CD4-positive, alpha-beta T cell treated with Interleukin-4 for 4 hours (primary cell): Measurements from ENCODE around the gene NREP.
A peak's percentile ranks its signal among the peaks of the same experiment; 100 is the strongest.
"Not testable (repeated sequence)": the region's sequence is repeated elsewhere in the genome, so short reads cannot be mapped to it uniquely, and the experiment has no call there.

Experiments used
- DNase-seq: peaks from one replicate; pipeline ENCODE4 v3.0.0-alpha.2; 2020

Gene NREP

DNA sequence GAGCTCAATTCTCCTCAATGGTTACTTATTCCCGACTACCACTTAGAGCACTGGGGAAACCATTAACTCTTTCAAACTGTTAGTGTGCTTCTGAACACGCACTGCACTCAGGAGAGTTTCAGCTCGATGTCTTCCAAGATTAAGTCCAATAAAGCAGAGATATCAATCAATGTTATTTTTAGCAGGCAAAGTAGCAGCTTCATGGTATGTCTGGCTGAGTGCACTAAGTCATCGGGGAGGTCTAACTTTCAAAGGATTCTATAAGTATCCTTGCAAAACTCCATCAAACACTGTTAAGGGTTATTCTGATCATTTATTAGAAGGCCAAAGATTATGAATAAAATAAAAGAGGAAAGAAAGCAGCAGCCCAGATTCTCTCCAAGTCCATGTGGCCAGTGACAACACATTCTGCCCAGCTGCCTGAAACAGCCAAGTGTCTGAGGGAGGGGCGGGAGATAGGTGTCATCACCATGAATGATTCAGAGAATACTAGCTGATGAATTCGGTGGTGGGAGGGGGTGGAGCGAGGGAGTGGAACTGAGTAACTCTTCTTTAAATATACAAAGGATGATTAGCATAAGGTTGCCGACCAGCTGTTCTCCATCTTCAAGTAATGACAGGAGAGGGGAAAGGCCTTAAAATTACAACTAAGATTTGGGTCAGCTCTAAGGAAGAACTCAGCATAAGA, 21.3 kb downstream of the NREP start:
- DNase-seq, result no peak

DNA sequence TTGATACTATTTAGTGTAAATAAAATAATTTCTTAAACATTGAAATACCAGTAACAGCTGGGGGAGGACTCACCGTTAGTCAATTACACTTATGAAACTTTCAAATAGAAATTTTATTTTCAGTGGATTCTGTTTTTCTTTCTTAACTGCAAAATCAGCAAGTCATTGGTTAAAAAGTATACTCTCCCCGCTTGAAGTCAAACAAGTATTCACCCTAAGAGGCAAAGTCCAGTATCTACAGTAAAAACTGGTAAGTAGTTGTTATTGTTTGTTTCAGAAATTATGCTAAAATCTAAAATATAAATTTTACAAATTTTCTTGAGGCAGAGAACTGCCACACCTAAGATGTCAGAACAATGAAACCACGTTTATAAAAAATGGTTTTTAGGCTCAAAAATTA, 22.4 kb downstream of the NREP start:
- DNase-seq, result no peak

DNA sequence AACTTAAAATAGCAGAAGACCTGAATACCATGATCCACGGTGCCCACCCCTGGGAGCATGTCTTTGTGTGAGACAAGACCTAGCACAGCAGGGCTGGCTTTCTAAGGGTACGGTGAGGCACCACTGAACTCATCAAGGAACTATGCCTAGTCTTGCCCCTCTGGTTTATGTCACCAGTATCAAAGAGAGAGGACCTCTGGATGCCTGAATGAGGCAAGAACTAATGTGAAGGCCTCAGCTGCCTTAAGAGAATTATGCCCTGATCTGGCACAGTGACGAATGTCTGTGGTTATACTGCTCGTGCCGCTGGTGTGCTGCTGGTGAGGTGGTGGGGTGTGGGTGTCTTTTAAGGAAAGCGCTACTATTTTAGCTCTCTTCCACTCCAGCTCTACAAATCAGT, 23.0 kb downstream of the NREP start:
- no peak for DNase-seq

DNA sequence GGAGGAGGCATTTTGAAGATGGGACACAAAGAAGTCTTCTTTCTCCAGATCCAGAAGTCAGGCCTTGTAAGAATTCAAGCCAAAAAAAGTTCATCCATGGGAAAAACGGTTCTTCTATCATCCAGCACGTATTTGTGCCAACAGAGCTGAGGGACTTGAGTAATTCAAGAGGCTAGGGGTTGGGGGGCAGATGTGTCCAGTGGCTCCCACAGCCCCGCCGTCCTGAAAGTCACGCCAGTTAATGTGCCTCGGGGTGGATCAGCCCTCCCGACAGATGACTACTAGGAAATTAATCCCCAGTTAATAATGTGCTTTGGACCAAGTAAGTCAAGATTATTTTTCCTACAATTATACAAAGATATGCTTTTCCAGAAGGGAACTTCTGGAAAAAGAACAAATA, 23.4 kb downstream of the NREP start:
- no peak for DNase-seq

DNA sequence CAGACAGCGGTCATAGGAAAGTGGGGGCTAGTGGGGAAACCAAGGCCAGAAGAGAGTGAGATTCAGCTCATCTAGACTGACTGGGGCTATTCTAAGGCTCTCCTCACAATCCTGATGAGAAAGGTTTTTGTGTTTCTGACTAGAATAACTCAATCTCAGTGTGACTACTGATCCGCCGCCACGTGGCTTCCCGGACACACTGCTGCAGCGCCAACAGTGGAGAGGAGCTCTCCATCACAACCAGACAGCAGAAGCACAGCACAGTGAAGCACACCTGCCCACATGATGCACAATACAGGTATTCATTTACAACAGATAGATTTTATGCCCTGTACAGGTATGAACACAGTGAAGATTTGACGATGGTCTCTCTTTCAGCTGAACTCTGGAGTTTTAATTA, 25.4 kb downstream of the NREP start:
- no peak for DNase-seq

DNA sequence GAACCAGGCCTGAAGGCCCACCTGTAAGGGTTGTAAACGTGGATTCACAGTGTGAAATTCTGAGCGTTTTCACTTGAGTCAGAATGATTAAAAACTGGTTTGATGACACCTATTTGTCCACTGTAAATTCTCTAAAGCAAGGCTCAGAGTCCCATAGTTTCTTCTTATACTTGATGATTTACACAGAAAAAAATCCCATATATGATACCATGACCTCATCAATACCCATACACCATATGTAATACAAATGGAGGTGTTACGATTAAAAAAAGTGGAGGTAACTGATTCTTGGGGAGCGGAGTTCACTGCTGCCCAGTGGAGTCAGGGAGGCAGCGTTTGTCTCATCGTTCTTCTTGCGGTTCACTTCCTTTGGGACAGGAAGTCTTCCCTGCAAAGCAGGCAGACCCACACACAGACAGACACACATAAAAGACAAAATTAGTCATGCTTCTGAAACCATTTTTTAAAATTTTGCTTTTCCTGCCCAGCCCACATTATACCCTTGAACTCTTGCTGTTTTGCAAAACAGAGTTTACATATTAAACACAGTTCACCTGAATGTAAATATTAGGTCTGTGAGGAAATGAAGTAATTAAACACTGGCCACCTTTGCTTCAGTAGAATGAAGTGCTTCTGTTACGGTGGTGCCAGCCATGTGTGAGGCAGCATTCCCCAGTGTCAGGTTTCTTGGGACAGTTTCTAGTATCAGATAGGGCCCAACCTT, 26.2 kb downstream of the NREP start:
- no peak for DNase-seq

DNA sequence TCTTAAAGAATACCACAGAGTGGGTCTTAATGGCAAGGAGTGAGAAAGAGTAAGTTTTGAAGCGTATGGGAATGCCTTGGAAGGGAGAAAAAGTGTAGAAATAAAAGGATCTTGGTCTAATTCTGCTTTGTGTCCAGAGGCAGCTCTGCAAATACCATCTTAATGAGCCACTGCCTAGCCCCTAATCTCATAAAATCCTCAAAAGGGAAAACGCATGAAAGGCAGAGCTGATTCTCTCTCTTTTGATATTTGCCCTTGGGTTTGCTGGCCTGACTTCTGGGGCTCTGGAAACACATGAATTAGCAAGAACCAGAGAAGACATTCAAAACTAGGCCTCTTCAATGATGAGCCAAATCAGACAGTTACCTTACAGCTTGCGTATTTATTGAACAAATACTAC, 28.1 kb downstream of the NREP start:
- DNase-seq, result no peak

DNA sequence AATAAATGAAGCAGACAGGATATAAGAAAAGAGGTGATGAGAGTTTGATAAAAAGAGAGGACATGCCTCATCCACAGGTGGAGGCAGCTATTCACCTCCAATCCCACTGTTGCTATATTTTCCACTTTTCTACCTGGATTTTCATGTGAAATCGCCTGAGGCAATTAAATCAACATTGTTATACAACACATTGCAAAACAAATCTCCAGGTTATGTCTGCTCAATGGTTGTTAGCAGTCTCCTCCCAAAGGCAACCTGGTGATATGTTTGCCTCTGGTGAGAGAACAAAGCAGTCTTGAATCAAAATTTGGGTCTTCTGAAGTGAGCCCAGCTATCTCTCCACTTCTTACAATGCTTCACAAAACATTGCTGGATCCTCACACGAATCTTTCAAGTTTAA, 30.0 kb downstream of the NREP start:
- no peak for DNase-seq

DNA sequence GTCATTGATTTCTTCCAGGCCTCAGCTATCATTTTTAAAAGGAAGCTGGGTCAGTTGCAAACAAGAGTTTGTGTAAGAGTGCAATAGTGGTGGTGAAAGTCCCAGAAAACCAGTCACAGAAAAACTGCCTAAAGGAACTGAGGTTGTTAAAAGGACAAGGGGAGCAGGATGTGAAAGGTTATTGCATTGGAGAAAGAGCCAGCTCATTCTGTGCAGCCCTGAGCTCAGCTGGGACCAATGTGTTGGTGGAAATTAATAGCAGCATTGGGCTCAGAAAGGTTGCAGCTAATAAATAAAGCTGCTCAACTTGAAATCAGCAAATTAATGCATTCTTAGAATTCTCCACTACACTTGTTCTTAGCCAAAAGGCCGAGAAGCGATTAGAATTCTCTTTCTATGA, 34.9 kb downstream of the NREP start:
- DNase-seq, result no peak

DNA sequence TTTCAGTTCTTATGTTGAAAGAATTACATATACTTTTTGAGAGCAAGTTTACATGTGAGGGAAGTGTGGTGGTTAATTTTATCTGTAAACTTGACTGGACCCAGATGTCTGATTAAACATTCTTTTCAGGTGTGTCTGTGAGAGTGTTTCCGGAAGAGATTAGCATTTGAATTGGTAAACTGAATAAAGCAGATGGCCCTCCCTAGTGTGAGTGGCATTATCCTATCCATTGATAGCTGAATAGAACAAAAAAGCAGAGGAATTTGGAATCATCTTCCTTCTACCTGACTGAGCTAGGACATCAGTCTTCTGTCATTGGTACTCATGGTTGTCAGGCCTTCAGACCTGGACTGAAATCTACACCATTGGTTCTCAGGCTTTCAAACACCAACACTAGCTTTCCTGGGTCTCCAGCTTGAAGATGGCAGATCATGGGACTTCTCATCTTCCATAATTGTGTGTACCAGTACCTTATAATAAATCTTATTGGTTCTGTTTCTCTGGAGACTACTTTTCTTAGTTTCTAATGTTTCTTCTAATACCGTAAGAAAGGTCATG, 36.6 kb downstream of the NREP start:
- DNase-seq, result no peak

DNA sequence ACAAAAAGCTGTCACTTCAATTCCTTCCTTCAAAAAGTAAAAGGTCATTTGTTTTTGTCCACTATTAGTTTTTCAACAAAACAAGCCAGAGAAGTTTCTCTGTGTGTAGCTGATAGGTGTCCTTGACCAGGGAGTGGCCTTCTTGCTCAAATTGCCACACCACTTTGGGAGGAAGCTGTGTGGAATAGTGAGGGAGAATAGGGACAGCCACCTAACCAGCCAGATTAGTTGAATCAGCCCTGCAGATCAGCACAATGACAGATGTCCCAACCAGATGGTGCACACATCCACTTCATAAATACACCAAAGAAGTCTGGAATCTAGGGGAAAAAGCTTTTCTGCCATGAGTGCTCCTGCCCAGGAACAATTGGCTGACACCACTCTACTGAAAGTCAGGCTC, 37.2 kb downstream of the NREP start:
- DNase-seq, result no peak

DNA sequence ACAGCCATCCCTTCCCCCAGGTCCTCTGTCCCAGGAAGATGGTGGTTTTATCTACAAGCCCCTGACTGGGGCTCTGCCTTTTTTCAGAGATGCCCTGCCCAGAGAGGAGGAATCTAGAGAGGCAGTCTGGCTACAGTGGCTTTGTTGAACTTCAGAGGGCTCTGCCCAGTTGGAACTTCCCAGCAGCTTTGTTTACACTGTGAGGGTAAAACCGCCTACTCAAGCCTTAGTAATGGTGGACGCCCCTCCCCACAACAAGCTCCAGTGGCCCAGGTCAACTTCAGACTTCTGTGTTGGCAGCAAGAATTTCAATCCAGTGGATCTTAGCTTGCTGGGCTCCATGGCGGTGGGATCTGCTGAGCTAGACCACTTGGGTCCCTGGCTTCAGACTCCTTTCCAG, 40.2 kb downstream of the NREP start:
- not testable (repeated sequence) for DNase-seq

DNA sequence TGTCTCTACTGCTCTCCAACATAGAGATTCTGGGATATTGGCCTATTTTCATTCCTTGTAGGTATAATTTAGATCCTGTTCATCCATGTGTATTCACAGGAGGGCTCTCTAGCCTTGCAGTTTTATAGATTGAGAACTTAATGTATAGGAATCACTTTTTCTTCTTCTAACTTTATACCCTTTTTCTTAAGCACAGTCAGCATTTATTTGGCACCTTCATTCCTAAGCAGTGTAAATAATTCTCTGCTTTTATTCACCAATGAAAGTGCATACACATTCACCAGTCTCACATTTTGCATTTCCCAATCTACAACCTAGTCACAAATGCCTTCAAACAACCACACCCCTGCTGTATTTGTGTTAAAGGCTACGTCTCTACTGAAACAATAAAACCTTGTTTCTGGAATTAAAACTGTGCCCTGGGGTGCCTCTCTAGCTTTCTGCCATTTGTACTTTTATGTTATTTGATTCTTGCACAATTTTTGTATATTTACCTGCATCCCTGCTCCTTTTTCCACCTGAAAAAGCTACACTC, 49.3 kb downstream of the NREP start:
- DNase-seq, result no peak

DNA sequence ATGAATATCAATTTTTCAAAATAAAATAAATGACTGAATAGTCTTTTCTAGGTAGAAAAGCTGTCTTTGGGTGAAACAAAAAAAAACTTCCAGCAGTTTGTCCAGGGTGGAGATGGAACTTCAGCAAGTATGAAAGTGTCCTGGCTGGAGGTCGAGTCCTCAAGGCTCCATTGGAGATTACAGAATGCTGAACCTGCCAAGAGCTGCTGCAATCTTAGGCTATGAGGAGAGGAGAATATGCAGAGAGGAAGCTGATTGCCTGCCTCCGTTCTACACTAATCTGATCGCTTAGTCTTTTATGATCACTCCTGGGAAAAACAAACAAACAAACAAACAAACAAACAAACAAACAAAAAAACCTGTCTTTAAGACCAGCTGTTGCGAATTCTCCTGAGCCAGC, 50.6 kb downstream of the NREP start:
- no peak for DNase-seq

DNA sequence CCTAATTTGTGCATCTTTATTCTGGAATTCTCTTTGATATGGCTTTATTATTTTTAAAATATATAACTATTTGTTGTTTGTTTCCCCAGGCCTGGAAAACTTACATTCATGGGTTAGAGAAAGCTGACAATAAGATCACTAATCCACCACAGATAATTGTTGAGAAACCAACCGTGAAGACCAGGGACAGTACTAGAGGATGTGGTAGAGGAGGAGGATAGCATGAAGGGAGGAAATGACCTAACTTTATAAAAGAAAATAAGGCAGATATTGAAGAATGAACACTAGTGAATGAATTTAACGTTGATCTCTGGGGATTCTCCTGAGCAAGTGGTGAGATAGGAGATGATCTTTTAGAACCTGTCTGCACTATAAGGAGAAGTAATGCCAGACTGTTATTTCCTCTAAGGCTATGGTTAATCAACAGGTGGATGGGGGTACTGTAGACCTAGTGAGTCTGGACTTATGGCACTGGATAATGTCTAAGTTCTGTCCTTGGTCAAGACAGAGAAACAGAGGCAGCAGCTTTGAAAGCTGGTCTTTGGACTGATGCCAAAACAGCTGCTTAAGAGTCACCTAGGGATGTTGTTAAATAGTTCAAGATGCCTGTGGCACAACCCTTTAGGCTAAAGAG, 52.4 kb downstream of the NREP start:
- DNase-seq, result no peak

DNA sequence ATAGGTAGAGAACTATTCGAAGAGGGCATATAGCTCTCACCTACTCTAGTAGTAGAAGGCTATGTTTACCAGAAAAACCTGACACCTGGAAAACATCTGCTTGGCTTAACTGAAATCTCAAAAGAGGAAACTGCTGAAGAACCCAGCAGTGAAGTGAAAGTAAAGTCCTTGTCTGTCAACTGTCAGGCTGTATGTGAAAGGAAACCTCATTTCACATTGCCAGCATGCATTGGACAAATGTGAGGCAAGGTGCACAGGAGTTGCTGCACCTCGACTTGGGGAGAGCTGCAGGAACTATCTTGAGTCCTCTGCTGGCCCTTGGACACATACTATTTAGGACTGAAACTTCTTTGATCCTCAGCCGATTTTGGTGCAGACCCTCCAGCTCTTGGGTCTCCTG, 53.3 kb downstream of the NREP start:
- peak; percentile 3 for DNase-seq

DNA sequence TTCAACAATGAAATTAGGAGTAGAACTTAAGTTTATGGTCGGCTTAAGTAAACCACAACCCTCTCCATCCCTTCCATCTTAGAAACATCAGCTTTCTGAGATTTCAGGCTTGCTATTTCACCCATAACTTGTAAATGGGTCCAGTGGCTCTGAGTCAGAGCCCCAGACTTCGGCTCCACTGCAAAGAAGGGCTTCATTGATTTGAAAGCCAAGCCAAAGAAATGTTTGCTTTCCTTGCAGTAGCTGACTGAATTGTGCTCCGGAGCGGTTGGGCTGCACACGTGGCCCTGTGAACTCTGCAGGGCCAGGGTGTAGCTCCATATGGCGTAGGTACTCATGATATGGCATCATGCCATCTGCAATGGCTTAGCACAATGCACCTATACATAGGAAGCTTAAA, 57.0 kb downstream of the NREP start:
- DNase-seq, result no peak

DNA sequence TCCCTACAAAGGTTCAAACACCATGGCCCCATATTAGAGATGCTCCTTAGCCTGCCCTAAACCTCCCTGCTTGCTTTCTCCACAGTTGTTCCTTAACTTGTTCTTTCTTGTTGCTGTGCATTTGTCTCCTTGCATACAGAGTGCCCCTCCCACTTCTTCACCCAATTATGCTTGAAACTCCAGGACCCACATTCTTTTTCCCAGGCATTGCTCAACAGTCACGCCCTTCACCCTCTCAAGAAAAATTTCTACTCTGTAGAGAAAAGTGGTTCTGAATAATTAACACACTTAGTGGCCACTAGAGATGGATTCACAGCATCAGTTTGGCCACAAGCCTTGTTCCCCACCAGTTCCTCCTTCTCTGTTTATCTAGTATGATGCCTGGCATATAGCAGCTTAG, 57.7 kb downstream of the NREP start:
- no peak for DNase-seq

DNA sequence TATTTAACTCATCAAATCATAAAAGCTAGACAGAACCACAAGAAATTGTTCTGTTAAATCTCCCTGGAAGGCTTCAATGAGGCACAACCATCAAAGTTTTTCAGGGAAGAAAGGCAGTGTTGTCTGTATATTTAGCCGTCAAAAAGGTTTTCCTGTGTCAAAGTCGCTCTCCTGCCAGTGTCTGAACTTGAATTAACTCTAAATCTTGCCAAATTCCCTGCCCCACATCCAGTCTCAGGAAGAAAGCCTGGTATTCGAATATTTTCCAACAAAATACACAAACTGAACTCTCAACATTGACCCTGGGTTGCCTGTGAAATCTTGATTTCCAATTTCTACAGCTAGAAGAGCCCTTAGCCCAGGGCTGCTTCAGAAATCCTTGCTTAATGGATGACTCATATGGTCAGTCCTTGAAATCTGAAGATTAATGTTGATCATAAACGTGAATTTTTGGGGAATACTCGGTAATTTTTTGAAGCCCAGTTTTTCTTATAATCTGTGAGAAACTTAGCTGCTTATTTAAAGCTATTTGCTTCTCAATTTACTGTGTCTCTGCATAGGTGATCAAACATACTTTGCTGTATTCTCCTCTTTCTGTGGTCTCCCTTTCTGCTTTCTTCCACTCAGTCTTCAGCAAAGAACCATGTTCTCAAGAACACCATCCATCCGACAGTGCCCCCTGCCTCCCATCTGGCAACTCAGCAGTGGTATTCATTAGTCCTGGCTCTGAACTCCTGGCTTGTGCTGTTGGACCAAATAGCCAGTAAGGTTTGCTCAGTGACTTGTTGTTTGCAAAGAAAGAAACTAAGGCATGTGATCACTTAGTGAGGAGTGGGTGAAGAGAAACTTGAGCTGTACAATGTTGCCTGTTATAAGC, 58.9 kb downstream of the NREP start:
- no peak for DNase-seq

DNA sequence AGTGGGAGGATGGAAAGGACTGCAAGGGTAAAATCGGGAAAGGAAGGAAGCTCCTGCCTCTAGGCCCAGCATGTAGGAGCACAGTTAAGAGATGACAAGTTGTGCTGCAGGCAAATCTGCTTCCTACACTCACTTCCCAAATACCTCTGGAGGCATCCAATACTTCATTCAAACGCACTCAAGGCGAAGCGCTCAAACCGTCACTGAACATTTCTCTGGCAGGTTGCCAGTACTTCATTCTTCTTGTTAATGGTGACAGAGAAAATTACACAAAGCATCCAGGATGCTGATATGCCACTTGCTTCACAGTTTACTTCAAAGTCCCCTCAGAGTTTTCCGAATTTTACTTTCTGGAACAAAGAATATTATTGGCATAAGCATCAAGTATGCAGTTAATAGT, 59.8 kb downstream of the NREP start:
- DNase-seq, result no peak

DNA sequence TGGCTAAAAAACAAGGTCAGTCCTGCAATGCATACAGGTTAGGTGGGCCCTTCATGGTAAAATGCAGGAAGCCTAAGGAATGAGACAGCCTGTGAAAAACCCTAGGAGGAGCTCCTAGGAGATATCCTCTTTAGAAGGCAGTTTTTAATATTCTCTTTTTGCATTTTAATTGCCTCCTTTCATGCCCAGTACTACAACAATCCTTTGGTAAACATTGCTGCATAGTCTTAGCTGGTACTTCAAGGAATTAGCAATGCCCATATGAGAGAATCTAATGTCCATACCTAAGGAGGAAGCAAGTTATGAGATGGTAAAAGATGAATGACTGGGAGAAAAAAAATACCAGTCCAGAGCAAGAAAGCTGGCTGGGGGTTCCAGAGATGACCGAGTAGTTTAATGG, 61.0 kb downstream of the NREP start:
- no peak for DNase-seq

DNA sequence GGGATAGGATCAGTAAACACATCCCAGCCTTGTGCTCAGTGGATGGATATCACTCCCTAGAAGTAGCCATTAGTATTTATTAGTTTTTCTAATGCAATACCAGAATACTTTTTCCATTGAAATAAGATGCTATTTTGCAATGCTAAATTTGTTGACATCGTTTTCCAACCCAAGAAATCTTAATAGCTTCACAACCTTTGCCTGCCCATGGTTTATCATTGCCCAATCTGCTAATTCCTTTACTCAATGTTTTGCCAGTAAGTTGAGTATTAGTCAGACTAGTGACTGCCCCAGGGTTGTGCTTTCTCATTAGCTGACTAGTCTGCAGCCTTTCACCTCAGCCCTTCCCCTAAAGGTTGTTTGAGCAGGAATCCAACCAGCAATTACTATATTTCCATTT, 62.9 kb downstream of the NREP start:
- no peak for DNase-seq

DNA sequence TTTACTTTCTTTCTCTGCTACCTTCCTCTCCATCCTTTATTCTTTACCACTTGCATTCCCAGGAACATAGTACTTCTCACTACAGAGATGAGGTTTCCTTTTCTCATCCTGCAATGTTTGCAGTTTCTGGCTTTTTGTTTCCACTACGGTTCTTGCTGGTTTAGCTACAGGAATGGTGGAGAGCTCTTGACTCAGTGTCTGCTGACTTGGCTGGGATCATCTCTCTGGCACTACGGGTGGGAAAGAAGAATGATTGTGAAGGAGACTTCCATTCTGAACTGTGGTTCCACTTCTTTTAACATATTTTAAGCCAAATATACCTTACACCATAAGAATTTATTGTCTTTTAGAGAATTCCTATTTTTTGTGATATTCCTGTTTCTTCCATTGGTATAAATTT, 65.1 kb downstream of the NREP start:
- DNase-seq, result no peak
